Dendritic cell treated with granulocyte-macrophage colony-stimulating factor and Interleukin-4, amounts not matched to agents 40 ng/mL and 50 ng/mL, for 4 days (primary cell): Measurements from ENCODE around the gene ATP1B4.
"Not testable (repeated sequence)": the region's sequence is repeated elsewhere in the genome, so short reads cannot be mapped to it uniquely, and the experiment has no call there.

Source experiments
- H3K27ac Mint-ChIP-seq: one replicate; pipeline ENCODE4 v1.8.0; 2022; ENCODE audit warnings: mild to moderate bottlenecking, mixed read lengths
- H3K27me3 Mint-ChIP-seq: one replicate; pipeline ENCODE4 v1.8.0; 2022; ENCODE audit warnings: mild to moderate bottlenecking, mixed read lengths
- H3K36me3 Mint-ChIP-seq: one replicate; pipeline ENCODE4 v1.8.0; 2022; ENCODE audit warnings: low read depth, mixed read lengths
- H3K4me1 Mint-ChIP-seq: one replicate; pipeline ENCODE4 v1.8.0; 2022; ENCODE audit warnings: low read depth, mixed read lengths
- H3K4me3 Mint-ChIP-seq: one replicate; pipeline ENCODE4 v1.8.0; 2022; ENCODE audit warnings: mild to moderate bottlenecking, moderate library complexity, mixed read lengths
- H3K9me3 Mint-ChIP-seq: one replicate; pipeline ENCODE4 v1.8.0; 2022; ENCODE audit warnings: mixed read lengths
- intact Hi-C: fragments of 100-400 bp; cut with micrococcal nuclease; formaldehyde crosslinking; loops from one replicate; pipeline ENCODE4 v1.15.0; 2022

ATP1B4 gene

DNA sequence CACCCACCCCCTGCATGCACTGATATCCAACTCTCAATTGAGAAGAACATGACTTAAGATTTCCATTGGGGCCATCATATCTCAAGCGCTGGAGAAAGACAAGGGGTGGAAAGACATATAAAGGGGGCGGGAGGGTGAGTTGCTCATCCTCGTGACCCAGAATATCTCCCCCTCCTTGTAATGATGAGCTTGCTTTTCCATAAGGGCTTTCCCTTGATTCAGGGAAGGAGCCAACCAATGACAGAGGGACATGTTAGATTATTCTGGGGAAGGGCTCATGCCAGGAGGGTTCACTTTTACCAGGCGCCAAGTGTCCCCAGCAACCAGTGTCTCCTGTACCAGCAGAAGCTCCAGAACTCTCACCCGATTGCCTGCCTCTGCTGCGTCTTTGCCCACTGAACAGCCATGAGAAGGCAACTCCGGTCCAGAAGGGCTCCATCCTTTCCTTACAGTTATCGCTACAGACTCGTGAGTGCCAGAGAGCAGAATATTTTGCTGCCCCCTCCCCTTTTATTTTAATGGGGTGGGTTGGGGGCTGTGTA, at the start of gene ATP1B4:
Gene ATP1B4, plus strand, starts transcription at position 326 of the 542 bp plus-strand sequence. Its CDS starts 80 bp downstream, at position 406.
- intact Hi-C loops, result no loop called here
- H3K36me3 Mint-ChIP-seq, result no peaks in the 10 kb centered on the region
- no peaks in the 10 kb centered on the region for H3K9me3 Mint-ChIP-seq
- H3K27me3 Mint-ChIP-seq, result no peaks in the 10 kb centered on the region
- no peak within 1 kb of the TSS for H3K27ac Mint-ChIP-seq
- peaks cover 11% of the 10 kb centered on the region for H3K4me1 Mint-ChIP-seq
- H3K4me3 Mint-ChIP-seq, result no peak within 1 kb of the TSS

DNA sequence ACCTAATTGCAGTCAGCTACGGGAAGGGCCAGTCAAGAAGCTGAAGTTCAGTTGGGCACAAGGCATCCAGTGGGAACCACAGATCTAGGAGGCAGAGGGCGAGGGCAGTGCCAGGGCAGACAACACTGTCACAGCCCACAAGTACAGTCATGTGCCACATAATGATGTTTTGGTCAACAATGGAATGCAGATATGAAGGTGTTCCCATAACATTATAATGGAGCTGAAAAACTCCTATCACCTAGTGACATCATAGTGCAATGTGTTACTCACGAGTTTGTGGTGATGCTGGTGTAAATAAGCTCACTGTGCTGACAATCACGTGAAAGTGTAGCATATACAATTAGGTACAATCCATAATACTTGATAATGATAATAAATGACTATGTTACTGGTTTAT, 46.1 kb upstream of the ATP1B4 start:
- Mint-ChIP-seq H3K27me3 (peaks cover 36% of the 10 kb centered on the region), H3K36me3 (no peaks in the 10 kb centered on the region)
- intact Hi-C loops, result no loop called here

DNA sequence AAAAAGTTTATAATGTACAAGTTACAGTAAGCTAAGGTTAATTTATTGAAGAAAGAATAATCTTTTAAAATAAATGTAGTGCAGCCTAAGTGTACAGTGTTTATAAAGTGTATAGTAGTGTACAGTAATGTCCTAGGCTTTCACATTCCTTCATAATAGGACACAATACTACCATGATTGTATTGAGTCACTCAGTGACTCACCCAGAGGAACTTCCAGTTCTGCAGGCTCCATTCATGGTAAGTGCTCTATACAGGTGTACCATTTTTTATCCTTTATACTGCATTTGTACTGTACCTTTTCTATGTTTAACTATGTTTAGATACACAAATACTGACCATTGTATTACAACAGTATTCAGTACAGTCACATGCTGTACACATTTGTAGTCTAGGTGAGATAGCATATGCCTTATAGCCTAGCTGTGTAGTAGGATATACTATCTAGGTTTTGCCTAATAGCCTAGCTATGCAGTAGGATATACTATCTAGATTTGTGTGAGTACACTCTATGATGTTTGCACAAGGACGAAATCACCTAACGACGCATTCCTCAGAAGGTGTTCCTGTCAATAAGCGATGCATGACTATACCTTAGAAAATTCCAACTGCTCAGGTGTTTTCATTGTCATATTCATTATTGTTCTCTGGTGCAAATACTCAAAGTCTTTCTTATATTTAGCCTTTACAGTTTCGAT, 45.2 kb upstream of the ATP1B4 start:
- no peaks in the 10 kb centered on the region for H3K4me1 Mint-ChIP-seq
- intact Hi-C loops, result no loop called here
- H3K27me3 Mint-ChIP-seq, result peaks cover 27% of the 10 kb centered on the region
- no peak overlapping the region for H3K4me3 Mint-ChIP-seq
- H3K27ac Mint-ChIP-seq, result no peak overlapping the region
- H3K9me3 Mint-ChIP-seq, result no peaks in the 10 kb centered on the region
- no peaks in the 10 kb centered on the region for H3K36me3 Mint-ChIP-seq

More for the DNA sequence above, 46.1 kb upstream of the ATP1B4 start:
- Mint-ChIP-seq H3K4me1 (peaks cover 4% of the 10 kb centered on the region), H3K9me3 (no peaks in the 10 kb centered on the region), H3K4me3 (no peak overlapping the region), H3K27ac (no peak overlapping the region)

DNA sequence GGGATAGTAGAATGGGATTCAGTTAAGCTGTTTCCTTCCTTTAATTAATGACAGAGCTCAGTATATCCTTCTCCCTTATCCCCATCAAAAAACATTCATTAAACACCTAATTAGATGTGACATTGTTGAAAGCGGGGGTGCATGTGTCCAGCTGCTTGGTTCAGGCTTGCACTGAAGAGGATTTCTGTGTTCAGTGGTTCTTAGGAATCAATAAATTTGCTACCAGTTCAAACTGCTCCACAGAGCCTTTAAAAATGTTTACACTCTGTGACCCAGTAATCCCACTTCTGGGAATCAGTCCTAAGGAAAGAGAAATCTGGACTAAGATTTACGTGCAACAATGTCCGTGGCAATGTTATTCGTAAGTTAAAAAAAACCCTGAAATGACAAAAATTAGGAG, 43.5 kb upstream of the ATP1B4 start:
- Mint-ChIP-seq H3K27me3 (peaks cover 16% of the 10 kb centered on the region), H3K27ac (no peak overlapping the region), H3K9me3 (no peaks in the 10 kb centered on the region), H3K4me3 (no peak overlapping the region), H3K4me1 (no peaks in the 10 kb centered on the region), H3K36me3 (no peaks in the 10 kb centered on the region)
- intact Hi-C loops, result no loop called here

DNA sequence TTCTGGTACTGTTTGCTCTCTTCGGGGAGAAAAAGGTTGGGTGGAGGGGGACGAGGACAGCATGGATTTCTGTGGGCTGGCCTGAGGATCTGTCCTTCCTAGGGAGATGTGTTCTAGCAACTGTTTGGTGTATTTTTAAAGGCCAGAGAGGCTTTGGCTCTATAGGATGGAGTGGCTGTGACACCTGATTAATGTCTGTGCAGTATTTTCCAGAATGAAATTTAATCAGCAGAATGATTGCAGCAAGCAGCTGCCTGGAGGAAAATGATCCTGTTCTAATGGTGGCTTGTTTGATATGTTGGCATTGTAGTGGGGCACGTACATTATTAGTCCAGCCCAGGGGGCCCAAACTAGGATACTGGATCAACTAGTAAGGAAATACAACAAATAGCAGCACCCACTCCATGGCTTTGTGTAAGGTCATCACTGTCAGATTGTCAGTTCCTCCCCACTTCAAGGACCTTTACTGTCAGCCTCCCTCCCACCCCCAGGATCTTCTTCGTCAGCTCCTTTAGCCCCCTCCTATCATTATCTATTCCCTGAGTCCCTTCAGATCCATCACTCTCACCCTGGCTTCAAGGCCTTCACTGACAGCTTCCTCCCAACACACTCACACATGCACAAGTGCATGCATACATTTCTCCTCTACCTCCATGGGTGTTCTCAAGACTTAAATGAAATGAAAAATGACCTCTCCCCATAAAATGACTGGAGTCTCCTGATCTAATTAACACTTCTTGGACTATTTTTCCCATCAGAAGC, 40.2 kb upstream of the ATP1B4 start:
- H3K4me3 Mint-ChIP-seq, result no peak overlapping the region
- no peaks in the 10 kb centered on the region for H3K4me1 Mint-ChIP-seq
- no peaks in the 10 kb centered on the region for H3K9me3 Mint-ChIP-seq
- peaks cover 6% of the 10 kb centered on the region for H3K27me3 Mint-ChIP-seq
- H3K27ac Mint-ChIP-seq, result no peak overlapping the region
- intact Hi-C loops, result no loop called here
- H3K36me3 Mint-ChIP-seq, result no peaks in the 10 kb centered on the region

DNA sequence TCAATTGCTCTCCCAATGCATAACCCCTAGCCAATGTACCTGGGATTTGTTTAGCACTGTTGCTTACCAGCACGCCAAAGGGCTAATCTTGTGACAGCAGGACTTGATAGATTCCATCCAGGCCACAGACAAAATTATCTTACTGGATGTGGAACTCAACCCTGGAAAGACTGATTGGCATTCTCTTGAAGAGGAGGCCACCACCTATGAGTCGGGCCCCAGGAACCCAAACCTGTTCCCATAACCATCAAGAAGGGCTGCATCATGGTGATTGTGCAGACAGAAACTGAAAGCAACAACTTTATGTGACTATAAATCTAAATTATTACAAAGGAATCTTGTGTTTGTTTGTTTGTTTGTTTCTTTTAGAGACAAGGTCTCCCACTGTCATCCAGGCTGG, 30.8 kb upstream of the ATP1B4 start:
- H3K4me3 Mint-ChIP-seq, result no peak overlapping the region
- intact Hi-C loops, result no loop called here
- no peaks in the 10 kb centered on the region for H3K36me3 Mint-ChIP-seq
- H3K27ac Mint-ChIP-seq, result no peak overlapping the region
- no peaks in the 10 kb centered on the region for H3K27me3 Mint-ChIP-seq
- H3K9me3 Mint-ChIP-seq, result peaks cover 7% of the 10 kb centered on the region
- H3K4me1 Mint-ChIP-seq, result no peaks in the 10 kb centered on the region

DNA sequence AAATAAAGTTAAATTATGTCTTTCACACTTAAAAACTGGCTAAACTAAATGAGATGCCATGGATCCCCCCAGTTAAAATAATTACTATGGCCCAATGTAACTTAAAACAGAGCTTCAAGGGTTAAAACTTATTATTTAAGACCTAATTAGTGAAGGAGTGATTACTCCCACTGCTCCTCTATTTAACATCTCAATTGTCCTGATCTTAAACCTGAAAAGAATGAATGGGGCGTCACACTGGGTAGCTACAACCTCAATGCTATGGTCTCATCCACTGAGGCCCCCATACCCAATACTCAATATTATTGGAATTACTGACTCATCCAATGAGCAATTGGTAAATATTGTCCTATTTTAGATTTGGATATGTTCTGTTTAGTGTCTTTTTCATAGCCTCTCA, 29.5 kb upstream of the ATP1B4 start:
- Mint-ChIP-seq H3K36me3 (no peaks in the 10 kb centered on the region), H3K27ac (no peak overlapping the region), H3K4me1 (no peaks in the 10 kb centered on the region), H3K9me3 (peaks cover 11% of the 10 kb centered on the region), H3K27me3 (no peaks in the 10 kb centered on the region), H3K4me3 (no peak overlapping the region)
- intact Hi-C loops, result no loop called here

DNA sequence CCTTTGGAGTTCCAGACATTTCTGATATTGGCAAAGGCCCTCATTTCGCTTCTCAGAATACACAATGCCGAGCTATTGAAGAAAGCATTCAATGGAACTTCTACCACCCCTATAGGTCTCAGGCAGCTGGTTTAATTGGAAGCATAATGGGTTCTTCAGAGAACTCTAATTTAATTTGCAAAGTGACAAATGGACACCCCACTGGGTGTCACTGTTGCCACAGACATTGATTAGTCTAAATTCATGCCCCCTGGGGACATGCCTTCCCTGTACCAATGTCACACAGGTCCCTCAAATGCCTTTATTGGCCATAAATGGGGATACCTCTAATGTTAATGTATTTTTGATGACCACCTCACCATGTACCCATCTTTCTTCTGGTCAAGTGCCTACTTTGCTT, 27.7 kb upstream of the ATP1B4 start:
- Mint-ChIP-seq H3K27me3 (no peaks in the 10 kb centered on the region), H3K4me3 (no peak overlapping the region), H3K36me3 (no peaks in the 10 kb centered on the region), H3K9me3 (peaks cover 17% of the 10 kb centered on the region), H3K4me1 (no peaks in the 10 kb centered on the region), H3K27ac (no peak overlapping the region)
- intact Hi-C loops, result no loop called here

DNA sequence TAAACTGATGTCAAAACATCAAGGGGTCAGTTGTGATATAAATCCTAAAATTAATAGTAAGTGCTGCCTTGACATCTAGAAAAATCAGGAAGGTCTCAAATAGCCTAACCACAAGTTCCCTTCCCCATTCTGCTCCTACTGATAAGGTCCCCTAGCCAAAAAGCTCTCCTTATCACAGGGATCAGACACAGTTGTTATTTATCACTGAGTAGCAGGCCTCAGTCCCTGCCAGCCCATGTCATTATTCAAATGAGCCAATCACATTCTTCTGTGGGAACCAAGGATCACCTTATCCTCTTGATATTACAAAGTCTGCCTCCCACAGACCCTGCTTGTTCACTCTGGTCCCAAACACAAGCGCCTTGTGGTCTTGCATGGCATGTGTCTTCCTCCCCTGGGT, 27.3 kb upstream of the ATP1B4 start:
- H3K27me3 Mint-ChIP-seq, result no peaks in the 10 kb centered on the region
- no peaks in the 10 kb centered on the region for H3K36me3 Mint-ChIP-seq
- H3K9me3 Mint-ChIP-seq, result peaks cover 17% of the 10 kb centered on the region
- no peak overlapping the region for H3K4me3 Mint-ChIP-seq
- no peak overlapping the region for H3K27ac Mint-ChIP-seq
- no peaks in the 10 kb centered on the region for H3K4me1 Mint-ChIP-seq
- intact Hi-C loops, result no loop called here

DNA sequence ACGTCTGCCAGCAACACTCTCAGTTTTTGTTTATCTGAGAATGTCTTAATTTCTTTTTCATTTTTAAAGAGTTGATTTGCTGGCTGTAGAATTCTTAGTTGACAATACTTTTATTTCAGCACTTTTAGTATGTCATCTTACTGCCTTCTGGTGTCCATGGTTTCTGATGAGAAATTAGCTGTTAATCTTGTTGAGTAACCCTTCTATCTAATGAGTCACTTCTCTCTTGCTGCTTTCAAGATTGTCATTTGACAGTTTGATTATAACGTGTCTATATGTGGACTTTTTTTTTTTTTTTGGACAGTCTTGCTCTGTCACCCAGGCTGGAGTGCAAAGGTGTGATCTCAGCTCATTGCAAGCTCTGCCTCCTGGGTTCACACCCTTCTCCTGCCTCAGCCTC, 26.6 kb upstream of the ATP1B4 start:
- no peaks in the 10 kb centered on the region for H3K27me3 Mint-ChIP-seq
- peaks cover 17% of the 10 kb centered on the region for H3K9me3 Mint-ChIP-seq
- H3K4me1 Mint-ChIP-seq, result no peaks in the 10 kb centered on the region
- no peak overlapping the region for H3K4me3 Mint-ChIP-seq
- intact Hi-C loops, result no loop called here
- no peak overlapping the region for H3K27ac Mint-ChIP-seq
- H3K36me3 Mint-ChIP-seq, result no peaks in the 10 kb centered on the region

DNA sequence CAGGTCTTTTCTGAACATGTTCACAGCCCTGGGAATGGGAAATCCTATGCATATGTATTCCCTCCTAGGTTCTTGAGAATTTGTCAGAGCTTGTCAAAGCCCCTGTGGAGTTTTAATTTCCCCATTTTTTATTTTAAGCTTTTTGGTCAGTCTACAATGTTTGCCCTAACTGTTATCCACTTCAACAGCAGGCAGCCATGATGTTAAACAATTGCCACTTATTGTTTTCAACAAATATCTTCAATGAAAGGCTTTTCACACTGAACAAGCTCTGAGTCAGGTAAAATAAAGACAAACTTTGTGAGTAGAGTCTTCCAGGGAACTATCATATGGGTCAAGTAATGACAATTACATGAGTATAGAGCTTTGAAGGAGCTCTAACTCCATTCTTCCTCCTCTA, 25.0 kb upstream of the ATP1B4 start:
- peaks cover 17% of the 10 kb centered on the region for H3K9me3 Mint-ChIP-seq
- intact Hi-C loops, result no loop called here
- H3K36me3 Mint-ChIP-seq, result no peaks in the 10 kb centered on the region
- H3K27ac Mint-ChIP-seq, result no peak overlapping the region
- no peaks in the 10 kb centered on the region for H3K4me1 Mint-ChIP-seq
- no peak overlapping the region for H3K4me3 Mint-ChIP-seq
- H3K27me3 Mint-ChIP-seq, result no peaks in the 10 kb centered on the region

DNA sequence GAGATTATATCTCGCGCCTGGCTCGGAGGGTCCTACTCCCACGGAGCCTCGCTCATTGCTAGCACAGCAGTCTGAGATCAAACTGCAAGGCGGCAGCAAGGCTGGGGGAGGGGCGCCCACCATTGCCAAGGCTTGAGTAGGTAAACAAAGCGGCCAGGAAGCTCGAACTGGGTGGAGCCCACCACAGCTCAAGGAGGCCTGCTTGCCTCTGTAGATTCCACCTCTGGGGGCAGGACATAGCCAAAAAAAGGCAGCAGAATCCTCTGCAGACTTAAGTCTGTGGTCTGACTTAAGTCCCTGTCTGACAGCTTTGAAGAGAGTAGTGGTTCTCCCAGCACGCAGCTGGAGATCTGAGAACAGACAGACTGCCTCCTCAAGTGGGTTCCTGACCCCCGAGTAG, 17.3 kb upstream of the ATP1B4 start:
- H3K9me3 Mint-ChIP-seq, H3K36me3 Mint-ChIP-seq, H3K4me1 Mint-ChIP-seq, H3K27ac Mint-ChIP-seq, H3K27me3 Mint-ChIP-seq, intact Hi-C loops, H3K4me3 Mint-ChIP-seq: not testable (repeated sequence)

DNA sequence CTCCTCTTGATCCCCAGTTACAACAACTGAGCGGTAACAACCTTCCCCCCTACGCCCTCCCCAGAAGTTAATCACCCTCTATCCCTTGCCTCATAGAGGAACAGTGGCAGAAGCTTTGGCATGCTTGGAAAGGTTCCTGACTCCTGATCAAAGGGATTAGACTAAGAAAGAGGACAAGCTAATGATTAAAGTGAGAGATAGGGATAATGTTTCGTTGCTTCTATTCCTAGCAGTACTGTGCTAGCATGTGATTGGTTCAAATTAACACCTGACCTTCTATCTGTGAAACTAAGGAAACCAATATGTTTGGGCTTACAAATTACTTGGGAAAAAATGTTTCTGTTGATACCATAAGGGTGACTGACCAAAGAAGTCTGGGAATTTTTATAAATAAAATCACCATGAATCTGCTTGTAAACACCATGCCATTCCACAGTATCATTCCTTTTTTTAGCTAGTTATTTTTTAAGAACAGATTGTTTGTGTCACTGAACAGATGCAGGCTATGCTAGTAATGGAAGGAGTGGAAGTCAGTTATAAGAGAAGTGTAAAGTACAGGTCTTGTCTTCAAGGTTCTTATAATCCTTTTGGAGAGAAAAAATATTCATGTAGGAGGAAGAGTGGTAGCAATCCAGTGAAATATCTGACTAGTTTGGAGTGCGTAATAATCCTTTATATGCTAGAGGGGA, 11.3 kb upstream of the ATP1B4 start:
- H3K27ac Mint-ChIP-seq, result no peak overlapping the region
- no peaks in the 10 kb centered on the region for H3K4me1 Mint-ChIP-seq
- H3K4me3 Mint-ChIP-seq, result no peak overlapping the region
- intact Hi-C loops, result no loop called here
- no peaks in the 10 kb centered on the region for H3K27me3 Mint-ChIP-seq
- H3K9me3 Mint-ChIP-seq, result no peaks in the 10 kb centered on the region
- no peaks in the 10 kb centered on the region for H3K36me3 Mint-ChIP-seq

DNA sequence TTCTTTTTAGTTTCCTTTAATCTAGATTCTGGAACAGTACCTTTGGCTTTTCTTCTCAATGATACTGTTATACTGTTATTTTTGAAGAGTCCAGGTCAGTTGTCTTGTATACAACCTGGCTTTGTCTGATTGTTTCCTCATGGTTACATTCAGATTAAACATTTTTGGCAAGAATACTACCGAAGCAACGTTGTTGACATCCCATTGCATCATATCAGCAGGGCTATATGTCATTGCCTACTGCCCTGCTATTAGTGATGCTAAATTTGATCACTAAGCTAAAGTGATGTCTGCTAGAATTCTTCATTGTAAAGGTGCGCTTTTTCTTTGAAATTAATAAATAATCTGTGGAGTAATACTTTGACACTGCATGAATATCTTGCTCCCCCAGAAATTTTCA, 5.8 kb upstream of the ATP1B4 start:
- H3K27me3 Mint-ChIP-seq, result no peaks in the 10 kb centered on the region
- no peak overlapping the region for H3K27ac Mint-ChIP-seq
- intact Hi-C loops, result no loop called here
- no peaks in the 10 kb centered on the region for H3K4me1 Mint-ChIP-seq
- no peaks in the 10 kb centered on the region for H3K9me3 Mint-ChIP-seq
- no peaks in the 10 kb centered on the region for H3K36me3 Mint-ChIP-seq
- no peak overlapping the region for H3K4me3 Mint-ChIP-seq
